Stimulated activated naive CD8-positive, alpha-beta T cell treated with anti-CD3 and anti-CD28 coated beads, Interleukin-15, Interleukin-2, amounts not matched to agents 100 ng/mL and 50 ng/mL, for 24 hours (primary cell): Measurements from ENCODE around the gene NR3C1.

Experiments
- H3K27ac Mint-ChIP-seq: one replicate; pipeline ENCODE4 v1.8.0; 2021; ENCODE audit warnings: mild to moderate bottlenecking, mixed read lengths
- H3K27me3 Mint-ChIP-seq: one replicate; pipeline ENCODE4 v1.8.0; 2021; ENCODE audit warnings: mixed read lengths
- H3K36me3 Mint-ChIP-seq: one replicate; pipeline ENCODE4 v1.8.0; 2021; ENCODE audit warnings: low read depth, mixed read lengths
- H3K4me1 Mint-ChIP-seq: one replicate; pipeline ENCODE4 v1.8.0; 2021; ENCODE audit warnings: low read depth, mixed read lengths
- H3K4me3 Mint-ChIP-seq: one replicate; pipeline ENCODE4 v1.8.0; 2021; ENCODE audit warnings: mild to moderate bottlenecking, mixed read lengths
- H3K9me3 Mint-ChIP-seq: one replicate; pipeline ENCODE4 v1.8.0; 2021; ENCODE audit warnings: mixed read lengths

The NR3C1 gene

DNA sequence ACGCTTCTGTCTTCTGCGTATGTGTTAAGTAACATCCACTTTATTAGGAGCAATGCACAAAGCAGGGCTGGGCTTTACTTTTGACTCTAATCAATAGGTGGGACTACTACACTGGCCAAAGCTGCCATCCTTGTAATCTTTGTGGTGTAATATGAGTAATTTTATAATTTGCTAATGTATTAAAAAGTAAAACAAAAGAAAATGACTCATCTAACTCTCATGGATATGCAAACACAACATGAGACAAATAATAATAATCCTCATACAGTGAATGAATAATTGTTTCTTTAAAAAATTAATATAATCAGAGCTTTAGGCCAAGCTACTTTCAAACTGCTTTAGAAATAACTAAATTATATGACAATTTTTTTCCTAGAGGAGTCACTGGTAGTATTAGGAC is 90.7 kb downstream of the NR3C1 start:
- Mint-ChIP-seq H3K27ac (no peak overlapping the region), H3K4me1 (peaks cover 72% of the 10 kb centered on the region), H3K4me3 (no peak overlapping the region), H3K36me3 (peaks cover 65% of the 10 kb centered on the region), H3K9me3 (no peaks in the 10 kb centered on the region), H3K27me3 (no peaks in the 10 kb centered on the region)

DNA sequence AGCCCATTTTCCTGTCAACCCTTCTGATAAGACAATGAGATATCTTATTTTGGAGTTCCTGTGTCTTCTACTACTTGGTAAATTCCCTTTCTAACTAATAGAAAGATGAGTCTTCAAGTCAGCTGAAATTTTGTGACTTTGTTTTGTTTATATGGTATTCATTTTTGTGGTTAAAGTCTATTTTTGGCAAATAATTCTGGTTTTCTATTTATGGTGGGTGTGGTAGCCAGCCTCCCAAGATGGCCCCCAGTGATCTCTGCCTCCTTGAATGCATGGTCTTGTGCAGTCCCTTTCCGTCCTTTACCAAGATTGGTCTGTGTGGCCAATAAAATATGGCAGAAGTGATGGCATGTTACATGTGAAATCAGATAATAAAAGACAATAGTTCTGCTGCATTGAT is 91.5 kb downstream of the NR3C1 start:
- Mint-ChIP-seq H3K27ac (peak overlapping the region; percentile 36), H3K4me3 (no peak overlapping the region), H3K27me3 (no peaks in the 10 kb centered on the region), H3K36me3 (peaks cover 64% of the 10 kb centered on the region), H3K4me1 (peaks cover 65% of the 10 kb centered on the region), H3K9me3 (no peaks in the 10 kb centered on the region)

DNA sequence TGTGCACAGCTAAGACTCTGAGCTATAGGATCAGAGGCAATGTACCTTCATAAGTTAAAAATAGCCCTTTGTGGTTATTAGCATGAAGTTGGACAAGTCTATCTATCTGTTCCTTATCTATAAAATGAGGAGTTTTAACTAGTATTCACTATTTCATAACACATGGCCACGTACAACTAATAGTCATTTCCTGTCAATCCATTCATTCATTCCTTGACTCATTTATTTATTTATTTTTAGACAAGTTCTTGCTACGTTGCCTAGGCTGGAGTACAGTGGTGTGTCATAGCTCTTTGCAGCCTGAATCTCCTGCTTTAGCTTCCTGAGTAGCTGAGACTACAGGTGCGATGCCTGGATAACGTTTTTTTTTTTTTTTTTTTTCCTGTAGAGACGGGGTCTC is 92.1 kb downstream of the NR3C1 start:
- Mint-ChIP-seq H3K27me3 (no peaks in the 10 kb centered on the region), H3K27ac (no peak overlapping the region), H3K4me1 (peaks cover 59% of the 10 kb centered on the region), H3K4me3 (no peak overlapping the region), H3K36me3 (peaks cover 63% of the 10 kb centered on the region), H3K9me3 (no peaks in the 10 kb centered on the region)

- H3K9me3 Mint-ChIP-seq = peaks cover 3% of the 10 kb centered on the region
- peaks cover 59% of the 10 kb centered on the region for H3K4me1 Mint-ChIP-seq
- H3K36me3 Mint-ChIP-seq = peaks cover 79% of the 10 kb centered on the region
- no peak overlapping the region for H3K4me3 Mint-ChIP-seq
- H3K27ac Mint-ChIP-seq = no peak overlapping the region
- no peaks in the 10 kb centered on the region for H3K27me3 Mint-ChIP-seq
Observed at GRCh38 chr5:143309661-143310431, 93.6 kb downstream of the NR3C1 start.

- Mint-ChIP-seq H3K27ac (no peak overlapping the region), H3K9me3 (peaks cover 4% of the 10 kb centered on the region), H3K4me1 (peaks cover 55% of the 10 kb centered on the region)
Observed at GRCh38 chr5:143308731-143309130, 94.8 kb downstream of the NR3C1 start.

GRCh38 chr5:143306040-143306439 is 97.4 kb downstream of the NR3C1 start:
- H3K36me3 Mint-ChIP-seq = peaks cover 80% of the 10 kb centered on the region
- no peaks in the 10 kb centered on the region for H3K27me3 Mint-ChIP-seq
- no peak overlapping the region for H3K27ac Mint-ChIP-seq
- peaks cover 4% of the 10 kb centered on the region for H3K9me3 Mint-ChIP-seq
- peaks cover 41% of the 10 kb centered on the region for H3K4me1 Mint-ChIP-seq
- H3K4me3 Mint-ChIP-seq = no peak overlapping the region

More at GRCh38 chr5:143308731-143309130, 94.8 kb downstream of the NR3C1 start:
- no peaks in the 10 kb centered on the region for H3K27me3 Mint-ChIP-seq
- peaks cover 87% of the 10 kb centered on the region for H3K36me3 Mint-ChIP-seq
- H3K4me3 Mint-ChIP-seq = no peak overlapping the region

DNA sequence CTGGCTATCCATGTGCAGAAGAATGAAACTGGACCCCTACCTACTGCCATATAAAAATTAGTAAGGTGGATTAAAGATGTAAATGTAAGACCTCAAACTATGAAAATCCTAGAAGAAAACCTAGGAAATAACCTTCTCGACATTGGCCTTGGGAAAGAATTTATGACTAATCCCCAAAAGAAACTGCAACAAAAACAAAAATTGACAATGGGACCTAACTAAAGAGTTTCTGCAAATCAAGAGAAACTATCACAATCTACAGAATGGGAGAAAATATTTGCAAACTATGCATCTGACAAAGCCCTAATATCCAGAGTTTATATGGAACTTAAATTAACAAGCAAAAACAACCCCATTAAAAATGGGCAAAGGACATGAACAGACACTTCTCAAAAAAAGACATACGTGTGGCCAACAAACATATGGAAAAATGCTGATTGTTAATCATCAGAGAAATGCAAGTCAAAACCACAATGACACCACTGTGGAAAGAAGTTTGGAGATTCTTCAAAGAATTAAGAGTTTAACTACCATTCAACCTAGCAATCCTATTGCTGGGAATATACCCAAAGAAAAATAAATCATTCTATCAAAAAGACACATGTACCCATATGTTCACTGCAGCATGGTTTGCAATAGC is 98.5 kb downstream of the NR3C1 start:
- Mint-ChIP-seq H3K4me1 (peaks cover 35% of the 10 kb centered on the region), H3K27me3 (no peaks in the 10 kb centered on the region), H3K4me3 (no peak overlapping the region), H3K27ac (peak overlapping the region; percentile 6), H3K36me3 (peaks cover 78% of the 10 kb centered on the region), H3K9me3 (peaks cover 4% of the 10 kb centered on the region)

GRCh38 chr5:143302341-143303045 is 101.0 kb downstream of the NR3C1 start:
- Mint-ChIP-seq H3K4me1 (peaks cover 32% of the 10 kb centered on the region), H3K4me3 (no peak overlapping the region), H3K27me3 (no peaks in the 10 kb centered on the region), H3K27ac (no peak overlapping the region), H3K9me3 (peaks cover 4% of the 10 kb centered on the region), H3K36me3 (peaks cover 71% of the 10 kb centered on the region)

- no peak overlapping the region for H3K27ac Mint-ChIP-seq
- H3K27me3 Mint-ChIP-seq = no peaks in the 10 kb centered on the region
- no peaks in the 10 kb centered on the region for H3K9me3 Mint-ChIP-seq
- peaks cover 69% of the 10 kb centered on the region for H3K36me3 Mint-ChIP-seq
- no peak overlapping the region for H3K4me3 Mint-ChIP-seq
- H3K4me1 Mint-ChIP-seq = peaks cover 5% of the 10 kb centered on the region
Observed at GRCh38 chr5:143297756-143298155, 105.7 kb downstream of the NR3C1 start.

DNA sequence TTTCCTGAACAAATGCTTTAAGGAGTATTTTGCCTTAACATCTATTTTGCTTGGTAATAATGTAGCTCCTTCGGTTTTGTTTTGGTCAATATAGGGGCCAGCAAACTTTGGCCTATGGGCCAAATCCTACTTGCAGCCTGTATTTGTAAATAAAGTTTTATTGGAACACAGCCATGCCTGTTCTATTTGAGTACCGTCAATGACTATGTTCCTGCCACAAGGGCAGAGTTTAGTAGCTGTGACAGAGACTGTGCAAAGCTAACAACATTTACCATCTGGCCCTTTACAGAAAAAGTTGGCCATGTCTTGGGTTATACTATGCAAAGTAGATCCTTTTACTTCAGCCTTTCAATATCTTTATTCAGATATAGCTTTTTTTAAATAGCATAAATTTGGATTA is 113.4 kb downstream of the NR3C1 start:
- peaks cover 9% of the 10 kb centered on the region for H3K4me1 Mint-ChIP-seq

DNA sequence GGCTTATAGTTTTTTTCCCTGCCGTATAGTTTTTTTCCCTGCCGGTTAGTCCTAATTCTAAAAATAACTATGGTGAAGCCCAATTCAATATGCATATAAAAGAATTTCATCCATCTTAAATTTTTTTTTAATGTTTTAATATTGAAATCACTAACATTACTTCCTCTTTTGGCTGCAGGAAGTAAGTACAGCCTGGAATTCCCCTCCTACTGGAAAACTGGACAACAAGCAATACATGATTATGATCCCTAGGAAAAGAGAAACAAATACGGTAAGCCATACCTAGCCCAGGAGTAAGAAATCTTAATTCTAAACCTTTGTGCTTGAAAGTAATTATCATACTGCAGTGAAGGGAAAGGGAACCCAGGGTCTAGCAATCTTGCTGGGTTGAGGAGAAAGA is 119.0 kb downstream of the NR3C1 start:
- Mint-ChIP-seq H3K4me3 (no peak overlapping the region), H3K27ac (peak overlapping the region; percentile 63), H3K36me3 (peaks cover 76% of the 10 kb centered on the region), H3K4me1 (peaks cover 11% of the 10 kb centered on the region), H3K9me3 (no peaks in the 10 kb centered on the region), H3K27me3 (no peaks in the 10 kb centered on the region)

More for the DNA sequence above, 113.4 kb downstream of the NR3C1 start:
- Mint-ChIP-seq H3K36me3 (peaks cover 75% of the 10 kb centered on the region), H3K9me3 (no peaks in the 10 kb centered on the region), H3K4me3 (no peak overlapping the region), H3K27me3 (no peaks in the 10 kb centered on the region), H3K27ac (no peak overlapping the region)

- Mint-ChIP-seq H3K27ac (no peak overlapping the region), H3K36me3 (peaks cover 75% of the 10 kb centered on the region)
Observed at GRCh38 chr5:143284002-143284401, 119.5 kb downstream of the NR3C1 start.

DNA sequence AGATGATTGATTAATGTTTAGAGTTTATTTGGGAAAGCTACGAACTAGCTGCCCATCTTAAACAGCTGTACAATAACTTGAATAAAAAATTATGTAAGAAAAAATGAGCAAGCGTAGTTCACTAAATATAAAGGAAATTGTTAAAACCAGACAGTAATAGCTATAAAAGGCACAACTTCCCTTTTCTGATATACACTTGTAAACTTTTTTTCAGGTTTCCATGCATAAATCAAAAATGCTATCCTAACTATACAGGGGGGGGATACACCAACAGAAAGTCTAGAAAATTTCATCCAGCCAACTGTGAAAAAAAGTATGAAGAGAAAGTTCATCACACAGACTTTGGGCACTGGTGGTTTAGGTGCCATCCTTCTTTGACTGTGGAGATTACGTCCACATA is 122.3 kb downstream of the NR3C1 start:
- Mint-ChIP-seq H3K27me3 (no peaks in the 10 kb centered on the region), H3K9me3 (no peaks in the 10 kb centered on the region), H3K36me3 (peaks cover 72% of the 10 kb centered on the region), H3K27ac (no peak overlapping the region), H3K4me3 (no peak overlapping the region), H3K4me1 (peaks cover 12% of the 10 kb centered on the region)

More at GRCh38 chr5:143284002-143284401, 119.5 kb downstream of the NR3C1 start:
- no peak overlapping the region for H3K4me3 Mint-ChIP-seq
- H3K4me1 Mint-ChIP-seq = peaks cover 11% of the 10 kb centered on the region
- no peaks in the 10 kb centered on the region for H3K27me3 Mint-ChIP-seq
- H3K9me3 Mint-ChIP-seq = no peaks in the 10 kb centered on the region

- Mint-ChIP-seq H3K36me3 (peaks cover 75% of the 10 kb centered on the region), H3K4me3 (no peak overlapping the region), H3K27ac (no peak overlapping the region), H3K4me1 (peaks cover 9% of the 10 kb centered on the region), H3K27me3 (no peaks in the 10 kb centered on the region), H3K9me3 (no peaks in the 10 kb centered on the region)
Observed at GRCh38 chr5:143279698-143280097, 123.8 kb downstream of the NR3C1 start.

GRCh38 chr5:143277536-143277935 is 126.0 kb downstream of the NR3C1 start:
- peaks cover 6% of the 10 kb centered on the region for H3K4me1 Mint-ChIP-seq
- no peaks in the 10 kb centered on the region for H3K27me3 Mint-ChIP-seq
- H3K36me3 Mint-ChIP-seq = peaks cover 67% of the 10 kb centered on the region
- no peak overlapping the region for H3K4me3 Mint-ChIP-seq
- no peaks in the 10 kb centered on the region for H3K9me3 Mint-ChIP-seq
- H3K27ac Mint-ChIP-seq = no peak overlapping the region
